Measurements from ENCODE around the gene RASD2. TPM values are rescaled to one million over a fixed set of nuclear protein-coding genes. Genes with fewer than 3 reads are reported as not detected.

The RASD2 gene
- total and polyA plus RNA-seq, 2 experiments from 2014 or later = 1.2 to 3.6 TPM

DNA sequence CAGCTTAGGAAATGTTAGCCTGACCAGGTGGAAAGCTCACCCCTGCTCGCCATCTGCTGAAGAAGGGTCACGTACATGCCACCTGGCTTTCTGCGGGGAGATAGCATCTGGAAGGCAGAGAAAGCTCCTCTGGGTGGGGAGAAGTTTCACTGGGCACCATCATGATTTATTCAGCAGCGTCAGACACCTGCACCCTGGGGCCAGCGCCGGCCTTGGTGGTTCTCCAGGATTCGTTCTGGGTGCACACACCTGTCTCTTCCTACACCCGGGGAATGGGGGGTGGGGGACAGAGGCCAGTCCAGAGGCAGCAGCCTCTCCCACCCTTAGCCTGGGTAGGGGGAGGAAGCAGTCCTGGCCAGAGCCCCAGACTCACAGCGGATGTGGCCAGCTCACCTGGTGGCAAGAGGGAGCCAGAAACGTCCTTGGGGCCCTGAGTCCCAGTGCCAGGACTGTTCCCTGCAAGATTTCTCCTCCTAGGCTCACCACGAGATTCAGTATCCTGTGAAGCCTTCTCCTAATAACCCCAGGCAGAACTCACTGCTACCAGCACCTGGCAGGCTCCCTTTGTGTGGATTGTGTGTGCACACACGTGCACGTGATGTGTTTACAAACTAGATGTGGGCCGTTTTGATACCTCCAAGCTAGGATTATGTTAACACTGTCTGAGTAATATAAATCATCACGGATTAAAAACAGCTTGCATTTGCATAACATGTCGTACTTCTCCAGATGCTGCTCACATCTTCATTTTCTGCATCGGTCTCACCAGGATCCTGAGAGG is 17.3 kb upstream of the RASD2 start:
- H3K4me3 ChIP-seq = no peak overlapping the region
- H4K20me1 ChIP-seq (replicated peaks; ENCODE audit: insufficient read depth) = no peaks in the 10 kb centered on the region
- DNase-seq (ENCODE audit: low spot score) (no peak), ATAC-seq (no peak)
- no peaks in the 10 kb centered on the region for H3K27me3 ChIP-seq (ENCODE audit: insufficient read depth)
- no peak overlapping the region for H3K4me3 Mint-ChIP-seq
- no peak overlapping the region for H3K27ac Mint-ChIP-seq
- H3K27ac ChIP-seq (ENCODE audit: low read depth) = no peak overlapping the region
- H3K9me2 ChIP-seq (ENCODE audit: insufficient read depth) = no peaks in the 10 kb centered on the region
- H3K4me1 Mint-ChIP-seq = peaks cover 22% of the 10 kb centered on the region
- no peaks in the 10 kb centered on the region for H3K9me3 Mint-ChIP-seq
- H3K27me3 Mint-ChIP-seq (ENCODE audit: insufficient read depth, low read depth, poor library complexity) = peaks cover 10% of the 10 kb centered on the region
- H3F3A ChIP-seq (replicated peaks; ENCODE audit: low read depth) = no peaks in the 10 kb centered on the region
- no peaks in the 10 kb centered on the region for H3K36me3 Mint-ChIP-seq (ENCODE audit: low read depth)
- no peaks in the 10 kb centered on the region for H3K36me3 ChIP-seq (ENCODE audit: insufficient read depth)
- no peak overlapping the region for H3K4me2 ChIP-seq
- no peaks in the 10 kb centered on the region for H3K4me1 ChIP-seq (ENCODE audit: insufficient read depth)
- no peaks in the 10 kb centered on the region for H3K79me2 ChIP-seq (replicated peaks; ENCODE audit: insufficient read depth)
- TF ChIP-seq, protein P1, sequence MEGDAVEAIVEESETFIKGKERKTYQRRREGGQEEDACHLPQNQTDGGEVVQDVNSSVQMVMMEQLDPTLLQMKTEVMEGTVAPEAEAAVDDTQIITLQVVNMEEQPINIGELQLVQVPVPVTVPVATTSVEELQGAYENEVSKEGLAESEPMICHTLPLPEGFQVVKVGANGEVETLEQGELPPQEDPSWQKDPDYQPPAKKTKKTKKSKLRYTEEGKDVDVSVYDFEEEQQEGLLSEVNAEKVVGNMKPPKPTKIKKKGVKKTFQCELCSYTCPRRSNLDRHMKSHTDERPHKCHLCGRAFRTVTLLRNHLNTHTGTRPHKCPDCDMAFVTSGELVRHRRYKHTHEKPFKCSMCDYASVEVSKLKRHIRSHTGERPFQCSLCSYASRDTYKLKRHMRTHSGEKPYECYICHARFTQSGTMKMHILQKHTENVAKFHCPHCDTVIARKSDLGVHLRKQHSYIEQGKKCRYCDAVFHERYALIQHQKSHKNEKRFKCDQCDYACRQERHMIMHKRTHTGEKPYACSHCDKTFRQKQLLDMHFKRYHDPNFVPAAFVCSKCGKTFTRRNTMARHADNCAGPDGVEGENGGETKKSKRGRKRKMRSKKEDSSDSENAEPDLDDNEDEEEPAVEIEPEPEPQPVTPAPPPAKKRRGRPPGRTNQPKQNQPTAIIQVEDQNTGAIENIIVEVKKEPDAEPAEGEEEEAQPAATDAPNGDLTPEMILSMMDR (conservative IDR thresholded peaks at IDR 0.05; ENCODE audit: low read depth in 2 of 2) = no peak
- TF ChIP-seq NANOG (IDR thresholded peaks at IDR 0.05; ENCODE audit: borderline replicate concordance) (no peak), ZNF114 (CRISPR knock-in tag; IDR thresholded peaks at IDR 0.05) (no peak), POLR2AphosphoS5 (IDR thresholded peaks at IDR 0.05; ENCODE audit: low read depth) (no peak), CREB1 (CRISPR knock-in tag; IDR thresholded peaks at IDR 0.05; ENCODE audit: low read depth) (no peak), ZNF331 (CRISPR knock-in tag; IDR thresholded peaks at IDR 0.05; ENCODE audit: low read depth) (no peak), JUNB (IDR thresholded peaks at IDR 0.05; ENCODE audit: unreplicated experiment) (no peak), EZH2 (IDR thresholded peaks at IDR 0.05; ENCODE audit: low read depth, unreplicated experiment) (no peak), EZH2phosphoT487 (IDR thresholded peaks at IDR 0.05; ENCODE audit: unreplicated experiment) (no peak), STAT1 (IDR thresholded peaks at IDR 0.05; ENCODE audit: unreplicated experiment) (no peak)
- TF ChIP-seq, protein P2, sequence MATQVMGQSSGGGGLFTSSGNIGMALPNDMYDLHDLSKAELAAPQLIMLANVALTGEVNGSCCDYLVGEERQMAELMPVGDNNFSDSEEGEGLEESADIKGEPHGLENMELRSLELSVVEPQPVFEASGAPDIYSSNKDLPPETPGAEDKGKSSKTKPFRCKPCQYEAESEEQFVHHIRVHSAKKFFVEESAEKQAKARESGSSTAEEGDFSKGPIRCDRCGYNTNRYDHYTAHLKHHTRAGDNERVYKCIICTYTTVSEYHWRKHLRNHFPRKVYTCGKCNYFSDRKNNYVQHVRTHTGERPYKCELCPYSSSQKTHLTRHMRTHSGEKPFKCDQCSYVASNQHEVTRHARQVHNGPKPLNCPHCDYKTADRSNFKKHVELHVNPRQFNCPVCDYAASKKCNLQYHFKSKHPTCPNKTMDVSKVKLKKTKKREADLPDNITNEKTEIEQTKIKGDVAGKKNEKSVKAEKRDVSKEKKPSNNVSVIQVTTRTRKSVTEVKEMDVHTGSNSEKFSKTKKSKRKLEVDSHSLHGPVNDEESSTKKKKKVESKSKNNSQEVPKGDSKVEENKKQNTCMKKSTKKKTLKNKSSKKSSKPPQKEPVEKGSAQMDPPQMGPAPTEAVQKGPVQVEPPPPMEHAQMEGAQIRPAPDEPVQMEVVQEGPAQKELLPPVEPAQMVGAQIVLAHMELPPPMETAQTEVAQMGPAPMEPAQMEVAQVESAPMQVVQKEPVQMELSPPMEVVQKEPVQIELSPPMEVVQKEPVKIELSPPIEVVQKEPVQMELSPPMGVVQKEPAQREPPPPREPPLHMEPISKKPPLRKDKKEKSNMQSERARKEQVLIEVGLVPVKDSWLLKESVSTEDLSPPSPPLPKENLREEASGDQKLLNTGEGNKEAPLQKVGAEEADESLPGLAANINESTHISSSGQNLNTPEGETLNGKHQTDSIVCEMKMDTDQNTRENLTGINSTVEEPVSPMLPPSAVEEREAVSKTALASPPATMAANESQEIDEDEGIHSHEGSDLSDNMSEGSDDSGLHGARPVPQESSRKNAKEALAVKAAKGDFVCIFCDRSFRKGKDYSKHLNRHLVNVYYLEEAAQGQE (IDR thresholded peaks at IDR 0.05; ENCODE audit: unreplicated experiment) = no peak
- TF ChIP-seq, protein P3, sequence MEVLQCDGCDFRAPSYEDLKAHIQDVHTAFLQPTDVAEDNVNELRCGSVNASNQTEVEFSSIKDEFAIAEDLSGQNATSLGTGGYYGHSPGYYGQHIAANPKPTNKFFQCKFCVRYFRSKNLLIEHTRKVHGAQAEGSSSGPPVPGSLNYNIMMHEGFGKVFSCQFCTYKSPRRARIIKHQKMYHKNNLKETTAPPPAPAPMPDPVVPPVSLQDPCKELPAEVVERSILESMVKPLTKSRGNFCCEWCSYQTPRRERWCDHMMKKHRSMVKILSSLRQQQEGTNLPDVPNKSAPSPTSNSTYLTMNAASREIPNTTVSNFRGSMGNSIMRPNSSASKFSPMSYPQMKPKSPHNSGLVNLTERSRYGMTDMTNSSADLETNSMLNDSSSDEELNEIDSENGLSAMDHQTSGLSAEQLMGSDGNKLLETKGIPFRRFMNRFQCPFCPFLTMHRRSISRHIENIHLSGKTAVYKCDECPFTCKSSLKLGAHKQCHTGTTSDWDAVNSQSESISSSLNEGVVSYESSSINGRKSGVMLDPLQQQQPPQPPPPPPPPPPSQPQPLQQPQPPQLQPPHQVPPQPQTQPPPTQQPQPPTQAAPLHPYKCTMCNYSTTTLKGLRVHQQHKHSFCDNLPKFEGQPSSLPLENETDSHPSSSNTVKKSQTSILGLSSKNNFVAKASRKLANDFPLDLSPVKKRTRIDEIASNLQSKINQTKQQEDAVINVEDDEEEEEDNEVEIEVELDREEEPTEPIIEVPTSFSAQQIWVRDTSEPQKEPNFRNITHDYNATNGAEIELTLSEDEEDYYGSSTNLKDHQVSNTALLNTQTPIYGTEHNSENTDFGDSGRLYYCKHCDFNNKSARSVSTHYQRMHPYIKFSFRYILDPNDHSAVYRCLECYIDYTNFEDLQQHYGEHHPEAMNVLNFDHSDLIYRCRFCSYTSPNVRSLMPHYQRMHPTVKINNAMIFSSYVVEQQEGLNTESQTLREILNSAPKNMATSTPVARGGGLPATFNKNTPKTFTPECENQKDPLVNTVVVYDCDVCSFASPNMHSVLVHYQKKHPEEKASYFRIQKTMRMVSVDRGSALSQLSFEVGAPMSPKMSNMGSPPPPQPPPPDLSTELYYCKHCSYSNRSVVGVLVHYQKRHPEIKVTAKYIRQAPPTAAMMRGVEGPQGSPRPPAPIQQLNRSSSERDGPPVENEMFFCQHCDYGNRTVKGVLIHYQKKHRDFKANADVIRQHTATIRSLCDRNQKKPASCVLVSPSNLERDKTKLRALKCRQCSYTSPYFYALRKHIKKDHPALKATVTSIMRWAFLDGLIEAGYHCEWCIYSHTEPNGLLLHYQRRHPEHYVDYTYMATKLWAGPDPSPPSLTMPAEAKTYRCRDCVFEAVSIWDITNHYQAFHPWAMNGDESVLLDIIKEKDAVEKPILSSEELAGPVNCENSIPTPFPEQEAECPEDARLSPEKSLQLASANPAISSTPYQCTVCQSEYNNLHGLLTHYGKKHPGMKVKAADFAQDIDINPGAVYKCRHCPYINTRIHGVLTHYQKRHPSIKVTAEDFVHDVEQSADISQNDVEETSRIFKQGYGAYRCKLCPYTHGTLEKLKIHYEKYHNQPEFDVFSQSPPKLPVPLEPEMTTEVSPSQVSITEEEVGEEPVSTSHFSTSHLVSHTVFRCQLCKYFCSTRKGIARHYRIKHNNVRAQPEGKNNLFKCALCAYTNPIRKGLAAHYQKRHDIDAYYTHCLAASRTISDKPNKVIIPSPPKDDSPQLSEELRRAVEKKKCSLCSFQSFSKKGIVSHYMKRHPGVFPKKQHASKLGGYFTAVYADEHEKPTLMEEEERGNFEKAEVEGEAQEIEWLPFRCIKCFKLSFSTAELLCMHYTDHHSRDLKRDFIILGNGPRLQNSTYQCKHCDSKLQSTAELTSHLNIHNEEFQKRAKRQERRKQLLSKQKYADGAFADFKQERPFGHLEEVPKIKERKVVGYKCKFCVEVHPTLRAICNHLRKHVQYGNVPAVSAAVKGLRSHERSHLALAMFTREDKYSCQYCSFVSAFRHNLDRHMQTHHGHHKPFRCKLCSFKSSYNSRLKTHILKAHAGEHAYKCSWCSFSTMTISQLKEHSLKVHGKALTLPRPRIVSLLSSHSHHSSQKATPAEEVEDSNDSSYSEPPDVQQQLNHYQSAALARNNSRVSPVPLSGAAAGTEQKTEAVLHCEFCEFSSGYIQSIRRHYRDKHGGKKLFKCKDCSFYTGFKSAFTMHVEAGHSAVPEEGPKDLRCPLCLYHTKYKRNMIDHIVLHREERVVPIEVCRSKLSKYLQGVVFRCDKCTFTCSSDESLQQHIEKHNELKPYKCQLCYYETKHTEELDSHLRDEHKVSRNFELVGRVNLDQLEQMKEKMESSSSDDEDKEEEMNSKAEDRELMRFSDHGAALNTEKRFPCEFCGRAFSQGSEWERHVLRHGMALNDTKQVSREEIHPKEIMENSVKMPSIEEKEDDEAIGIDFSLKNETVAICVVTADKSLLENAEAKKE (CRISPR knock-in tag; IDR thresholded peaks at IDR 0.05) = no peak
- TF ChIP-seq, protein P4, sequence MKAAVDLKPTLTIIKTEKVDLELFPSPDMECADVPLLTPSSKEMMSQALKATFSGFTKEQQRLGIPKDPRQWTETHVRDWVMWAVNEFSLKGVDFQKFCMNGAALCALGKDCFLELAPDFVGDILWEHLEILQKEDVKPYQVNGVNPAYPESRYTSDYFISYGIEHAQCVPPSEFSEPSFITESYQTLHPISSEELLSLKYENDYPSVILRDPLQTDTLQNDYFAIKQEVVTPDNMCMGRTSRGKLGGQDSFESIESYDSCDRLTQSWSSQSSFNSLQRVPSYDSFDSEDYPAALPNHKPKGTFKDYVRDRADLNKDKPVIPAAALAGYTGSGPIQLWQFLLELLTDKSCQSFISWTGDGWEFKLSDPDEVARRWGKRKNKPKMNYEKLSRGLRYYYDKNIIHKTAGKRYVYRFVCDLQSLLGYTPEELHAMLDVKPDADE (IDR thresholded peaks at IDR 0.05) = no peak
- no peak overlapping the region for H2AFZ ChIP-seq

Measured in GM23338 (cell line).